Tibial nerve (tissue), 4 donors: ENCODE data around the gene USP44. TPM values are rescaled to one million over a fixed set of nuclear protein-coding genes. Genes with fewer than 3 reads are reported as not detected.

ENCODE experiments used
- DNase-seq, 2 donors: peaks; one replicate each; pipeline ENCODE4 v3.0.0-alpha.2; 2019; ENCODE audit warnings: low spot score in 2 of 2
- H3K27ac ChIP-seq, 4 donors: fragments of 200-600 bp; sonication (generic) in 3 of 4; one replicate each; pipeline ENCODE4 v1.5.1; 2017 to 2019; ENCODE audit warnings: mild to moderate bottlenecking in 1 of 4
- H3K27me3 ChIP-seq, 2 donors: fragments of 200-600 bp; sonication (generic) in 1 of 2; one replicate each; pipeline versions ENCODE4 v1.5.1 to v1.6.0; 2017 to 2019
- H3K36me3 ChIP-seq, 3 donors: fragments of 200-600 bp; sonication (generic); one replicate each; pipeline ENCODE4 v1.5.1; 2018 to 2019
- H3K4me1 ChIP-seq, 4 donors: fragments of 200-600 bp; sonication (generic) in 3 of 4; one replicate each; pipeline ENCODE4 v1.5.1; 2017 to 2019
- H3K4me3 ChIP-seq, 4 donors: fragments of 200-600 bp; sonication (generic) in 3 of 4; one replicate each; pipeline ENCODE4 v1.5.1; 2017 to 2019; ENCODE audit warnings: mild to moderate bottlenecking in 1 of 4, moderate library complexity in 1 of 4
- H3K9me3 ChIP-seq, 4 donors: fragments of 200-600 bp; sonication (generic) in 3 of 4; one replicate each; pipeline ENCODE4 v1.5.1; 2017 to 2019
- EP300 ChIP-seq, 2 donors: sonication (generic); formaldehyde crosslinking; IDR thresholded peaks; one replicate each; pipeline ENCODE4 v1.6.1; 2017; ENCODE audit warnings: antibody characterized with exemption in 2 of 2, mild to moderate bottlenecking in 1 of 2
- POLR2A ChIP-seq, 2 donors: fragments of 450-650 bp; IDR thresholded peaks; one replicate each; pipeline ENCODE4 v1.6.1; 2017; ENCODE audit warnings: antibody characterized with exemption in 2 of 2, mild to moderate bottlenecking in 2 of 2, moderate library complexity in 2 of 2
- WGBS, 2 donors: methylation state at CpG; one replicate each; pipeline ENCODE4 v1.1.5; 2018; 5-methylcytosine and 5-hydroxymethylcytosine counted together
- total RNA-seq, 4 donors: library from RNA; depleted of rRNA; stranded (reverse); fragments of >200 nt; gene quantifications; one replicate each; pipeline ENCODE4 v1.1.0, GENCODE V29; 2016
- TF ChIP-seq, protein P1 (sequence below), 5 experiments: fragments of 200-600 bp in 3 of 5; fragments of 450-650 bp in 2 of 5; sonication (generic) in 3 of 5; IDR thresholded peaks; one replicate each; pipeline ENCODE4 v1.5.1; 2016 to 2019; ENCODE audit warnings: antibody characterized with exemption in 5 of 5, mild to moderate bottlenecking in 3 of 5, moderate library complexity in 2 of 5

USP44 gene
- total RNA-seq, 4 donors from 2014 or later = 9.2 to 25.5 (median 12.3) TPM

DNA sequence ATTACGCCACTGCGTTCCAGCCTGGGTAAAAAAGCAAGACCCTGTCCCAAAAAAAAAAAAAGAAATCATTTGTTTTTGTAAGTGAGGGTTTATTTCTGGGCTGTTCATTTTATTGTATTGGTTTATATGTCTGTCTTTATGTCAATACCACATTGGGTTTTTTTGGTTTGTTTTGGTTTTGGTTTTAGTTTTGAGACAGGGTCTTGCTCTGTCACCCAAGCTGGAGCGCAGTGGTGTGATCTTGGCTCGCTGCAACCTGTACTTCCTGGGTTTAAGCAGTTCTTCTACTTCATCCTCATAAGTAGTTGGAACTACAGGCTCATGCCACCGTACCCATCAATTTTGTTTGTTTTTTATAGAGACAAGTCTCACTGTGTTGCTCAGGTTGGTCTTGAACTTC, 52.3 kb downstream of the USP44 start:
- TF ChIP-seq EP300 (IDR thresholded peaks at IDR 0.05) (no peak), POLR2A (IDR thresholded peaks at IDR 0.05) (no peak)
- TF ChIP-seq, protein P1, sequence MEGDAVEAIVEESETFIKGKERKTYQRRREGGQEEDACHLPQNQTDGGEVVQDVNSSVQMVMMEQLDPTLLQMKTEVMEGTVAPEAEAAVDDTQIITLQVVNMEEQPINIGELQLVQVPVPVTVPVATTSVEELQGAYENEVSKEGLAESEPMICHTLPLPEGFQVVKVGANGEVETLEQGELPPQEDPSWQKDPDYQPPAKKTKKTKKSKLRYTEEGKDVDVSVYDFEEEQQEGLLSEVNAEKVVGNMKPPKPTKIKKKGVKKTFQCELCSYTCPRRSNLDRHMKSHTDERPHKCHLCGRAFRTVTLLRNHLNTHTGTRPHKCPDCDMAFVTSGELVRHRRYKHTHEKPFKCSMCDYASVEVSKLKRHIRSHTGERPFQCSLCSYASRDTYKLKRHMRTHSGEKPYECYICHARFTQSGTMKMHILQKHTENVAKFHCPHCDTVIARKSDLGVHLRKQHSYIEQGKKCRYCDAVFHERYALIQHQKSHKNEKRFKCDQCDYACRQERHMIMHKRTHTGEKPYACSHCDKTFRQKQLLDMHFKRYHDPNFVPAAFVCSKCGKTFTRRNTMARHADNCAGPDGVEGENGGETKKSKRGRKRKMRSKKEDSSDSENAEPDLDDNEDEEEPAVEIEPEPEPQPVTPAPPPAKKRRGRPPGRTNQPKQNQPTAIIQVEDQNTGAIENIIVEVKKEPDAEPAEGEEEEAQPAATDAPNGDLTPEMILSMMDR (IDR thresholded peaks at IDR 0.05) = no peak
- no peak for DNase-seq
- Histone ChIP-seq H3K4me1 (no peaks in the 10 kb centered on the region), H3K27ac (no peak overlapping the region), H3K36me3 (peaks cover 0 to 98% (median 4%) of the 10 kb centered on the region in 3 donors), H3K4me3 (no peak overlapping the region), H3K9me3 (no peaks in the 10 kb centered on the region), H3K27me3 (no peaks in the 10 kb centered on the region)
- WGBS, 2 donors = 95% methylated on average over 5 of the region's 5 CpGs

DNA sequence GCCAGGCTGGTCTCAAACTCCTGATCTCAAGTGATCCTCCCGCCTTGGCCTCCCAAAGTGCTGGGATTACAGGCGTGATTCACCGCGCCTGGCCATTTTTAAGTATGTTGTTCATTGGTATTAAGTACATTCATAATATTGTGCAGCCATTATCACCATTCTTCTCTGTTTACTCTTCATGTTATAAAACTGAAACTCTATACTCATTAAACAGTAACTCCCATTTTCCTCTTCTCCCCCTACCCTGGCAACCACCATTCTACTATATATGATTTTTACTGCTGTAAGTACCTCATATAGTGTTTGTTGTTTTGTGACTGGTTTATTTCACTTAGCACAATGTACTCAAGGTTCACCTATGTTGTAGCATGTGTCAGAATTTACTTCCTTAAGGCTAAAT, 54.2 kb downstream of the USP44 start:
- Histone ChIP-seq H3K36me3 (peaks cover 0 to 90% (median 4%) of the 10 kb centered on the region in 3 donors), H3K4me3 (no peak overlapping the region), H3K4me1 (no peaks in the 10 kb centered on the region), H3K27ac (no peak overlapping the region), H3K27me3 (no peaks in the 10 kb centered on the region), H3K9me3 (no peaks in the 10 kb centered on the region)
- no peak for TF ChIP-seq EP300 (IDR thresholded peaks at IDR 0.05)
- no peak for TF ChIP-seq POLR2A (IDR thresholded peaks at IDR 0.05)
- TF ChIP-seq, protein P1 (IDR thresholded peaks at IDR 0.05) = no peak
- no peak for DNase-seq
- 99 to 100% methylated on average over 4 of the region's 4 CpGs for WGBS, 2 donors

GRCh38 chr12:95495433-95495832, 55.8 kb downstream of the USP44 start:
- Histone ChIP-seq H3K36me3 (peaks cover 0 to 84% (median 4%) of the 10 kb centered on the region in 3 donors), H3K4me3 (no peak overlapping the region), H3K9me3 (no peaks in the 10 kb centered on the region), H3K27ac (no peak overlapping the region), H3K27me3 (no peaks in the 10 kb centered on the region), H3K4me1 (no peaks in the 10 kb centered on the region)
- TF ChIP-seq POLR2A (IDR thresholded peaks at IDR 0.05) (no peak), EP300 (IDR thresholded peaks at IDR 0.05) (no peak)
- TF ChIP-seq, protein P1 (IDR thresholded peaks at IDR 0.05) = no peak
- no peak for DNase-seq
- WGBS, 2 donors = 92 to 93% methylated on average over 1 of the region's 1 CpG

GRCh38 chr12:95494888-95495287, 56.4 kb downstream of the USP44 start:
- Histone ChIP-seq H3K4me1 (no peaks in the 10 kb centered on the region), H3K9me3 (no peaks in the 10 kb centered on the region), H3K36me3 (peaks cover 0 to 83% (median 4%) of the 10 kb centered on the region in 3 donors), H3K27ac (no peak overlapping the region), H3K4me3 (no peak overlapping the region), H3K27me3 (no peaks in the 10 kb centered on the region)
- DNase-seq = no peak
- TF ChIP-seq POLR2A (IDR thresholded peaks at IDR 0.05) (no peak), EP300 (IDR thresholded peaks at IDR 0.05) (no peak)
- TF ChIP-seq, protein P1 (IDR thresholded peaks at IDR 0.05) = no peak
- WGBS, 2 donors = 94 to 95% methylated on average over 2 of the region's 2 CpGs

- H3K4me3 ChIP-seq = no peak overlapping the region
- H3K4me1 ChIP-seq = no peaks in the 10 kb centered on the region
- DNase-seq = no peak
- peaks cover 0 to 72% (median 4%) of the 10 kb centered on the region in 3 donors for H3K36me3 ChIP-seq
- H3K27ac ChIP-seq = no peak overlapping the region
- 93% methylated on average over 2 of the region's 2 CpGs for WGBS, 2 donors
- TF ChIP-seq, protein P1 (IDR thresholded peaks at IDR 0.05) = no peak
- no peak for TF ChIP-seq EP300 (IDR thresholded peaks at IDR 0.05)
- TF ChIP-seq POLR2A (IDR thresholded peaks at IDR 0.05) = no peak
- H3K27me3 ChIP-seq = no peaks in the 10 kb centered on the region
- H3K9me3 ChIP-seq = no peaks in the 10 kb centered on the region
Measured at GRCh38 chr12:95492462-95492861, 58.8 kb downstream of the USP44 start.
